GM23248 (cell line): ENCODE data around the gene THAP9. TPM values are rescaled to one million over a fixed set of nuclear protein-coding genes. Genes with fewer than 3 reads are reported as not detected.
"Not testable (repeated sequence)": the region's sequence is repeated elsewhere in the genome, so short reads cannot be mapped to it uniquely, and the experiment has no call there.

ENCODE experiments used
- DNase-seq: peaks from one replicate; pipeline ENCODE4 v3.0.0-alpha.2; 2015
- H2AFZ ChIP-seq: fragments of 200-600 bp; sonication (generic); 2 replicates; pipeline ENCODE4 v1.6.1; 2016; ENCODE audit warnings: antibody characterized with exemption
- H3F3A ChIP-seq: fragments of 200-600 bp; sonication (generic); 2 replicates; pipeline ENCODE4 v1.6.1; 2016; ENCODE audit warnings: mild to moderate bottlenecking, antibody characterized with exemption, mixed run types; ENCODE audit not compliant: insufficient read depth
- H3K27ac ChIP-seq: fragments of 200-600 bp; sonication (generic); 2 replicates; pipeline ENCODE4 v1.5.1; 2016; ENCODE audit warnings: mild to moderate bottlenecking
- H3K27me3 ChIP-seq: fragments of 200-600 bp; sonication (generic); replicated peaks from 2 replicates; pipeline ENCODE4 v1.6.1; 2016; ENCODE audit warnings: mild to moderate bottlenecking; ENCODE audit not compliant: insufficient read depth
- H3K36me3 ChIP-seq: fragments of 200-600 bp; sonication (generic); 2 replicates; pipeline ENCODE4 v1.6.1; 2016; ENCODE audit warnings: low read depth, mild to moderate bottlenecking
- H3K4me1 ChIP-seq: fragments of 200-600 bp; sonication (generic); 2 replicates; pipeline ENCODE4 v1.6.1; 2016; ENCODE audit warnings: mild to moderate bottlenecking; ENCODE audit not compliant: insufficient read depth
- H3K4me2 ChIP-seq: fragments of 200-600 bp; sonication (generic); one replicate; pipeline ENCODE4 v1.6.1; 2016; ENCODE audit warnings: mild to moderate bottlenecking; ENCODE audit not compliant: unreplicated experiment
- H3K4me3 ChIP-seq: fragments of 200-600 bp; sonication (generic); 2 replicates; pipeline ENCODE4 v1.5.1; 2016; ENCODE audit warnings: mild to moderate bottlenecking
- H3K79me2 ChIP-seq: fragments of 200-600 bp; sonication (generic); 2 replicates; pipeline ENCODE4 v1.6.1; 2016; ENCODE audit warnings: mild to moderate bottlenecking; ENCODE audit not compliant: insufficient read depth
- H3K9ac ChIP-seq: fragments of 200-600 bp; sonication (generic); 2 replicates; pipeline ENCODE4 v1.6.1; 2016; ENCODE audit warnings: mild to moderate bottlenecking
- H3K9me2 ChIP-seq: fragments of 200-600 bp; sonication (generic); 2 replicates; pipeline ENCODE4 v1.6.1; 2016; ENCODE audit warnings: mixed run types, mild to moderate bottlenecking, moderate library complexity; ENCODE audit not compliant: insufficient read depth
- H3K9me3 ChIP-seq: fragments of 200-600 bp; sonication (generic); one replicate; pipeline ENCODE4 v1.6.1; 2017; ENCODE audit warnings: low read depth
- H4K20me1 ChIP-seq: fragments of 200-600 bp; sonication (generic); 2 replicates; pipeline ENCODE4 v1.6.0; 2016; ENCODE audit not compliant: insufficient read depth
- EZH2 ChIP-seq: fragments of 200-600 bp; sonication (generic); IDR thresholded peaks from 2 replicates; pipeline ENCODE4 v1.6.1; 2018; ENCODE audit warnings: antibody characterized with exemption, mild to moderate bottlenecking; ENCODE audit not compliant: insufficient read depth, poor library complexity, severe bottlenecking
- EZH2phosphoT487 ChIP-seq: fragments of 200-600 bp; sonication (generic); IDR thresholded peaks from 2 replicates; pipeline ENCODE4 v1.6.1; 2018; ENCODE audit warnings: antibody characterized with exemption, moderate library complexity, mild to moderate bottlenecking, low read depth; ENCODE audit not compliant: insufficient read depth
- WGBS, 2 experiments: methylation state at CpG; one replicate each; pipeline ENCODE4 v1.1.6; 2015 to 2017; ENCODE audit warnings: low lambda C conversion rate in 2 of 2, low coverage in 1 of 2; ENCODE audit errors: missing lambda C conversion rate in 2 of 2; 5-methylcytosine and 5-hydroxymethylcytosine counted together
- in situ Hi-C: fragments of 300-500 bp; cut with MboI; formaldehyde crosslinking; loops from 2 replicates; pipeline ENCODE4 v1.15.0; 2020
- polyA plus RNA-seq: library from polyadenylated mRNA; unstranded; fragments of >200 nt; fragmentation: Nextera tagmentation; extraction: Ambion mirVana; gene quantifications from 2 replicates; pipeline ENCODE4 v1.2.1, GENCODE V29; 2016
- total RNA-seq: library from RNA; depleted of rRNA; stranded (reverse); fragments of >200 nt; shearing (Covaris generic); gene quantifications from 2 replicates; pipeline ENCODE4 v1.2.3, GENCODE V29; 2014

Gene THAP9
- total and polyA plus RNA-seq, 2 experiments from 2014 or later, result 2.0 to 3.9 TPM

DNA sequence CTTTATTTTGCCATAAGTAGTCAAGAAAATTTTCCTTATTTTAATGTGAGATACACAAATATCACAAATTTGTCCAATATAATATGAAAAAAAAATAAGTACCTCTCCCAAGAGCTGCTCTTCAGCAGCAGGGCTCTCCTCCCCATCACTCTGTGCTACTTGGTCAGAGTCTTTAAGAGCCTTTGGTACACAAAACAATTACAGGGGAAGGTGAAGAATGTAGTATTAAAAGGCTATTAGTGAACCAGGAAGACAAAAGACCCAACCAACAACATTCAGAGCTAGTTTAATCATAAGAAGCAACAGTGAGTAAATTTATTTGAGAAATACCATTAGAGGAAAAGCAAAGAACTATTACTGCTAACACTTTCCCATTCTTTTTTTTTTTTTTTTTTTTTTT, 39.0 kb upstream of the THAP9 start:
- Histone ChIP-seq H3K27me3 (no peaks in the 10 kb centered on the region), H3K4me2 (no peak overlapping the region), H3K36me3 (peaks cover 80% of the 10 kb centered on the region), H3K9me2 (no peaks in the 10 kb centered on the region), H3K79me2 (peaks cover 90% of the 10 kb centered on the region), H3F3A (peaks cover 53% of the 10 kb centered on the region), H3K9me3 (no peaks in the 10 kb centered on the region), H2AFZ (no peak overlapping the region), H4K20me1 (0 out of 2 replicates have a peak, but pooled peaks cover 4% of the 10 kb centered on the region), H3K27ac (no peak overlapping the region), H3K9ac (no peak overlapping the region), H3K4me3 (no peak overlapping the region), H3K4me1 (peaks cover 24% of the 10 kb centered on the region)
- in situ Hi-C loops, result loop anchor here (25.0 kb wide), 2 partner anchors 99 to 401 kb away; no protein-coding TSS in a partner anchor
- TF ChIP-seq EZH2phosphoT487 (no peak), EZH2 (no peak)
- DNase-seq, result no peak

DNA sequence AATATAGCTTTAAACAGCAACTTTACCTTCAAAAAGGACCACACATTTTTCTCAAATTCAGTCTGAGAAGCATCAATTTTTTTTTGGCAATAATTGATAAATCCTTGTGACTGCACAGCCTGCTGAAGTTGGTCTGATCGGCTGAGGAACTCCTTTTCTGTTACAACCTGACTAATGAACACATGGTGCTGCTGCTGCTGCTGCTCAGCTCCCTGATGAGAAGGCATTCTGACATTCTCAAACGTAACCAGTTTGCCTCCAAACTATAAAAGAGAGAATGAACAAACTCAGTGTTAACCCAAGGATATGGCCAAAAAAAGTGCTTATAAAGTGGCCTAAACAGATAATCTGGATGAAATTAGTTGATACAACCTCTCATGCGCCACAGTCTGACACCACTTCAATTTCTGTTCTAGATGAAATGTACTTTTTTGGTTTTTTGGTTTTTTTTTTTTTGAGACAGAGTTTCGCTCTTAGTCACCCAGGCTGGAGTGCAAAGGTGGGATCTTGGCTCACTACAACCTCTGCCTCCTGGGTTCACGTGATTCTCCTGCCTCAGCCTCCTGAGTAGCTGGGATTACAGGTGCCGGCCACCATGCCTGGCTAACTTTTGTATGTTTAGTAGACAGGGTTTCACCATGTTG, 36.1 kb upstream of the THAP9 start:
- H3K79me2 ChIP-seq, result peaks cover 90% of the 10 kb centered on the region
- peaks cover 32% of the 10 kb centered on the region for H3K4me1 ChIP-seq
- H3K4me3 ChIP-seq, result no peak overlapping the region
- DNase-seq, result peak; percentile 39
- no peaks in the 10 kb centered on the region for H4K20me1 ChIP-seq
- peak overlapping the region; percentile 74 for H3K9ac ChIP-seq
- H3K27ac ChIP-seq, result peak overlapping the region; percentile 93
- H2AFZ ChIP-seq, result no peak overlapping the region
- in situ Hi-C loops, result loop anchor here (25.0 kb wide), 2 partner anchors 102 to 398 kb away; no protein-coding TSS in a partner anchor
- peaks cover 85% of the 10 kb centered on the region for H3K36me3 ChIP-seq
- H3K9me3 ChIP-seq, result no peaks in the 10 kb centered on the region
- H3K4me2 ChIP-seq, result peak overlapping the region; percentile 70
- H3K9me2 ChIP-seq, result no peaks in the 10 kb centered on the region
- H3F3A ChIP-seq, result peaks cover 71% of the 10 kb centered on the region
- WGBS, 2 experiments, result 69 to 75% methylated on average over 6 of the region's 6 CpGs
- no peaks in the 10 kb centered on the region for H3K27me3 ChIP-seq
- TF ChIP-seq EZH2 (no peak), EZH2phosphoT487 (no peak)

DNA sequence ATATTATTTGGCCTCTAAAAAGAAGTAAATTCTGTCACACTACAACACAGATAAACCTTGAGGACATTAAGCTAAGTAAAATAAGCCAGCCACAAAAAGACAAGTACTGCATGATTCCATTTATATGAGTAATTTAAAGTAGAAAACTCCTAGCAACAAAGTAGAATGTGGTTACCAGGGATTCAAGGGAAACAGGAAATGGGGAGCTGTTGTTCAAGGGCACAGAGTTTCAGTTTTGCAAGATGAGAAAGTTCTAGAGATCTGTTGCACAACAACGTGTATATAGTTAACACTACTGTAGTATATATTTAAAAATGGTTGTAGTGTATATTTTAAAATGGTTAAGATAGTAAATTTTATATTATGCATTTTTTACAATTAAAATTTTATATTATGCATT, 34.9 kb upstream of the THAP9 start:
- H3K27me3 ChIP-seq, result no peaks in the 10 kb centered on the region
- TF ChIP-seq EZH2 (no peak), EZH2phosphoT487 (no peak)
- H3K36me3 ChIP-seq, result peaks cover 85% of the 10 kb centered on the region
- H3K4me3 ChIP-seq, result no peak overlapping the region
- 0% methylated on average over 1 of the region's 1 CpG for WGBS, 2 experiments
- no peaks in the 10 kb centered on the region for H3K9me3 ChIP-seq
- peak; percentile 96 for DNase-seq
- H3K4me1 ChIP-seq, result peaks cover 32% of the 10 kb centered on the region
- no peaks in the 10 kb centered on the region for H4K20me1 ChIP-seq
- peaks cover 90% of the 10 kb centered on the region for H3K79me2 ChIP-seq
- H3K4me2 ChIP-seq, result peak overlapping the region; percentile 70
- H3K27ac ChIP-seq, result peak overlapping the region; percentile 93
- H3K9me2 ChIP-seq, result no peaks in the 10 kb centered on the region
- H2AFZ ChIP-seq, result no peak overlapping the region
- in situ Hi-C loops, result loop anchor here (25.0 kb wide), 2 partner anchors 103 to 397 kb away; no protein-coding TSS in a partner anchor
- peak overlapping the region; percentile 74 for H3K9ac ChIP-seq
- peaks cover 76% of the 10 kb centered on the region for H3F3A ChIP-seq

DNA sequence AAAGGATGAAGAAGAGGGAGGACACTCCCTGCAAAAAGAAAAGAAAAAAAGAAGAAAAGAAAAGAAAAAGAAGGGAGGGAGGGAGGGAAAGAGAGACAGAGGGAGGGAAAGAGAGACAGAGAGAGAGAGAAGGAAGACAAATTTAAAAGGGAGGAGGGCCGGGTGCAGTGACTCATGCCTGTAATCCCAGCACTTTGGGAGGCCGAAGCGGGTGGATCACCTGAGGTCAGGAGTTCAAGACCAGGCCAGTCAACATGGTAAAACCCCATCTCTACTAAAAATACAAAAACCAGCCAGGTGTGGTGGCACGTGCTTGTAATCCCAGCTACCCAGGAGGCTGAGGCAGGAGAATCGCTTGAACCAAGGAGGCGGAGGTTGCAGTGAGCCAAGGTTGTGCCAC, 34.5 kb upstream of the THAP9 start:
- peaks cover 90% of the 10 kb centered on the region for H3K79me2 ChIP-seq
- H2AFZ ChIP-seq, H3K4me3 ChIP-seq, H4K20me1 ChIP-seq, H3K9me3 ChIP-seq, H3K9me2 ChIP-seq, H3K27me3 ChIP-seq: not testable (repeated sequence)
- H3K27ac ChIP-seq, result peak overlapping the region; percentile 93
- peaks cover 32% of the 10 kb centered on the region for H3K4me1 ChIP-seq
- in situ Hi-C loops, result loop anchor here (25.0 kb wide), 2 partner anchors 104 to 396 kb away; no protein-coding TSS in a partner anchor
- H3K4me2 ChIP-seq, result peak overlapping the region; percentile 70
- peaks cover 78% of the 10 kb centered on the region for H3F3A ChIP-seq
- peaks cover 85% of the 10 kb centered on the region for H3K36me3 ChIP-seq
- WGBS, 2 experiments, result 59 to 100% methylated on average over 3 to 6 of the region's 6 CpGs
- peak; percentile 30 for DNase-seq
- peak overlapping the region; percentile 61 for H3K9ac ChIP-seq
